HCT116 (cell line): ENCODE data around the gene DTX3L. TPM values are rescaled to one million over a fixed set of nuclear protein-coding genes. Genes with fewer than 3 reads are reported as not detected.

Experiments used
- ATAC-seq: fragments of 200-7000 bp; cut with Tn5 transposase; 2 replicates; pipeline ENCODE4 v1.9.1; 2020; ENCODE audit warnings: mild to moderate bottlenecking, moderate library complexity
- BruUV-seq: library from RNA; stranded (reverse); fragments of 400-500 nt; replicated peaks from 2 replicates; lab custom pipeline; 2021; lab: Mats Ljungman, UMichigan
- CTCF ChIA-PET: fragments of 300-600 bp; sonication (Branson Sonifier 250); formaldehyde crosslinking; loops from one replicate; lab custom pipeline; 2021; ENCODE audit warnings: antibody characterized with exemption; lab: Charles Lee
- POLR2A ChIA-PET: fragments of 300-600, 350-600 bp; sonication (Branson Sonifier 250); formaldehyde crosslinking; loops from one replicate; lab custom pipeline; 2021; ENCODE audit warnings: antibody characterized with exemption; lab: Charles Lee
- RAD21 ChIA-PET, 2 experiments: fragments of 300-600 bp; sonication (Branson Sonifier 250); formaldehyde crosslinking; loops; one replicate each; lab custom pipeline; 2023; ENCODE audit warnings: low total read pairs in 2 of 2; ENCODE audit not compliant: uncharacterized antibody in 2 of 2, unreplicated experiment in 2 of 2, low non-redundant PET in 1 of 2; lab: Charles Lee
- DNase-seq: peaks from one replicate; pipeline ENCODE4 v3.0.0-alpha.2; 2010; ENCODE audit warnings: low read depth, low spot score
- H2AFZ ChIP-seq: fragments of 200-600 bp; shearing (Covaris generic), sonication (generic); 2 replicates; pipeline ENCODE4 v1.6.1; 2017; ENCODE audit warnings: low read depth, mixed run types, mixed read lengths, antibody characterized with exemption, low read length; ENCODE audit not compliant: poor library complexity, severe bottlenecking
- H3K27ac ChIP-seq: 2 replicates; pipeline ENCODE4 v1.5.1; 2012; ENCODE audit warnings: low read depth, low read length
- H3K27me3 ChIP-seq: fragments of 200-600 bp; sonication (generic); 2 replicates; pipeline ENCODE4 v1.6.1; 2016; ENCODE audit warnings: mixed run types, low read length, mixed read lengths; ENCODE audit not compliant: insufficient read depth
- H3K36me3 ChIP-seq, 2 experiments: fragments of 200-500 bp in 1 of 2; fragments of 200-600 bp in 1 of 2; sonication (Bioruptor generic) in 1 of 2; sonication (generic) in 1 of 2; 2 replicates each; pipeline versions ENCODE4 v1.5.1 to v1.6.1; 2014 to 2016; ENCODE audit warnings: low read length in 2 of 2, inconsistent platforms in 1 of 2, mixed read lengths in 1 of 2, mixed run types in 1 of 2; ENCODE audit not compliant: insufficient read depth in 2 of 2, control insufficient read depth in 1 of 2
- H3K4me1 ChIP-seq, 2 experiments: fragments of 200-600 bp in 1 of 2; sonication (generic) in 1 of 2; 2 replicates each; pipeline versions ENCODE4 v1.5.1 to v1.6.1; 2012 to 2017; ENCODE audit warnings: low read length in 2 of 2, inconsistent platforms in 1 of 2, mild to moderate bottlenecking in 1 of 2, mixed read lengths in 1 of 2, mixed run types in 1 of 2, moderate library complexity in 1 of 2; ENCODE audit not compliant: insufficient read depth in 2 of 2, control insufficient read depth in 1 of 2
- H3K4me2 ChIP-seq: fragments of 200-600 bp; sonication (generic); 2 replicates; pipeline ENCODE4 v1.6.1; 2017; ENCODE audit warnings: mixed run types, low read length, mixed read lengths
- H3K4me3 ChIP-seq, 2 experiments: fragments of 200-600 bp in 1 of 2; sonication (generic) in 1 of 2; replicated peaks in 1 of 2; 2 replicates each; pipeline ENCODE4 v1.5.1; 2011 to 2016; ENCODE audit warnings: low read length in 2 of 2, control low read depth in 1 of 2, low read depth in 1 of 2, mild to moderate bottlenecking in 1 of 2, mixed read lengths in 1 of 2, mixed run types in 1 of 2
- H3K79me2 ChIP-seq: fragments of 200-600 bp; sonication (generic); 2 replicates; pipeline ENCODE4 v1.6.1; 2017; ENCODE audit warnings: mild to moderate bottlenecking, mixed run types, low read length, moderate library complexity, mixed read lengths; ENCODE audit not compliant: insufficient read depth
- H3K9ac ChIP-seq: fragments of 200-600 bp; sonication (generic); 2 replicates; pipeline ENCODE4 v1.6.1; 2016; ENCODE audit warnings: low read length, mixed read lengths
- H3K9me2 ChIP-seq: fragments of 200-600 bp; sonication (generic), shearing (Covaris generic); 2 replicates; pipeline ENCODE4 v1.6.1; 2017; ENCODE audit warnings: mixed run types, mild to moderate bottlenecking, moderate library complexity; ENCODE audit not compliant: insufficient read depth
- H3K9me3 ChIP-seq, 2 experiments: fragments of 200-500 bp in 1 of 2; fragments of 200-600 bp in 1 of 2; sonication (Bioruptor generic) in 1 of 2; sonication (generic) in 1 of 2; 2 replicates each; pipeline ENCODE4 v1.6.1; 2014 to 2017; ENCODE audit warnings: low read length in 2 of 2, mixed read lengths in 2 of 2, inconsistent platforms in 1 of 2, low read depth in 1 of 2, mild to moderate bottlenecking in 1 of 2, mixed run types in 1 of 2, moderate library complexity in 1 of 2; ENCODE audit not compliant: control insufficient read depth in 1 of 2, insufficient read depth in 1 of 2
- H4K20me1 ChIP-seq: fragments of 200-600 bp; sonication (generic), shearing (Covaris generic); 2 replicates; pipeline ENCODE4 v1.6.1; 2017; ENCODE audit warnings: mixed run types, mild to moderate bottlenecking, moderate library complexity; ENCODE audit not compliant: insufficient read depth
- CEBPB ChIP-seq: IDR thresholded peaks from 2 replicates; pipeline ENCODE4 v1.6.1; 2012; ENCODE audit warnings: low read depth
- EGR1 ChIP-seq: IDR thresholded peaks from 2 replicates; pipeline ENCODE4 v1.6.1; 2012; ENCODE audit warnings: low read depth
- ELF1 ChIP-seq: IDR thresholded peaks from 2 replicates; pipeline ENCODE4 v1.6.1; 2012; ENCODE audit warnings: low read depth, borderline replicate concordance
- EZH2 ChIP-seq: fragments of 200-600 bp; sonication (generic); IDR thresholded peaks from 2 replicates; pipeline ENCODE4 v1.6.1; 2017; ENCODE audit warnings: antibody characterized with exemption, mixed run types
- FOSL1 ChIP-seq: IDR thresholded peaks from 2 replicates; pipeline ENCODE4 v1.6.1; 2012; ENCODE audit warnings: low read depth
- JUND ChIP-seq: IDR thresholded peaks from 2 replicates; pipeline ENCODE4 v1.6.1; 2012
- MAX ChIP-seq: IDR thresholded peaks from 2 replicates; pipeline ENCODE4 v1.6.1; 2012
- POLR2AphosphoS5 ChIP-seq: IDR thresholded peaks from 2 replicates; pipeline ENCODE4 v1.6.1; 2011; ENCODE audit warnings: mild to moderate bottlenecking, low read depth, low read length, moderate library complexity
- RAD21 ChIP-seq: IDR thresholded peaks from 2 replicates; pipeline ENCODE4 v1.6.1; 2012; ENCODE audit warnings: low read depth, mild to moderate bottlenecking
- SIN3A ChIP-seq: IDR thresholded peaks from 2 replicates; pipeline ENCODE4 v1.6.1; 2012; ENCODE audit warnings: low read depth
- SP1 ChIP-seq: IDR thresholded peaks from 2 replicates; pipeline ENCODE4 v1.6.1; 2012; ENCODE audit warnings: low read depth
- SRF ChIP-seq: IDR thresholded peaks from 2 replicates; pipeline ENCODE4 v1.6.1; 2012; ENCODE audit warnings: low read depth
- ZFX ChIP-seq: fragments of 450-650 bp; IDR thresholded peaks from 2 replicates; pipeline ENCODE4 v1.6.1; 2017
- ZNF274 ChIP-seq: fragments of 200-500 bp; sonication (Bioruptor generic); IDR thresholded peaks from 2 replicates; pipeline ENCODE4 v1.6.1; 2014; ENCODE audit warnings: mild to moderate bottlenecking, low read depth, low read length, inconsistent platforms
- intact Hi-C: fragments of 100-400 bp; cut with micrococcal nuclease; formaldehyde crosslinking; loops from 2 replicates; pipeline ENCODE4 v1.10.0; 2022
- total RNA-seq: library from RNA; stranded (reverse); gene quantifications from one replicate; pipeline ENCODE4 v1.2.1, GENCODE V29; 2021; ENCODE audit not compliant: unreplicated experiment
- TF ChIP-seq, protein P1 (sequence below): IDR thresholded peaks from 2 replicates; pipeline ENCODE4 v1.6.1; 2012; ENCODE audit warnings: low read depth

The DTX3L gene
- total RNA-seq, 1 experiment from 2014 or later, result 13.1 TPM

DNA sequence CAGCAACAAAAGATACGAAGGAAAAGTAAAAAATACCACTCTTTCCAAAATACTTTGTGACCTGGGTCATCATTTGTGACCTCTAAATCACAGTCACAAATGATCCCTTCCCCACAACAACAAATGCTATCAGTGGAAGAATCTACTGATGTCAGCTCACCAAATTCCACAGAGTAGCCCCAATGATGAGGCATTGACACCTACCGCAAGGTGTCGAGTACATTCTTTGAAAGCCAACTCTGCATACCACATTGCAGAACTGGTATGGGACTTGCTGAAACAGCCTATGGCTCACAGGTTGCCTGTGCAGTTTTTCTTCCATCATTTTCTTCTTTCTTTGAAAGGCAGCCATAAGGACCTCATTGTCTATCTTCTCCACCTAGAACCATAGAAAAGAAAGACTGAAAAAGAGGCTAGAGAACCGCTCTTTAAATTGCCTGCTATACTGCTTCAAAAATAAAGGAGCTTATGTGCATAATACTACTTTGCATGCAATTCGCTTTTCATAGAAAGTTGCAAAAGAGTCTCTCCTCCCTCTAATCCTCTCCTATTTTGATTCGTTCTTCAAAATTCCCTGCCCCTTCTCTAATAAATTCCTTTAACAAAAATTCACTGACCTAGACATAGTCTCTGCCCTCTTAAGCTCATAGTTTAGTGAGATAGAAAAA, 28.0 kb upstream of the DTX3L start:
- Histone ChIP-seq H3K36me3 (no peaks in the 10 kb centered on the region), H3K9ac (no peak overlapping the region), H3K4me2 (no peak overlapping the region), H3K27ac (no peak overlapping the region), H3K27me3 (no peaks in the 10 kb centered on the region), H4K20me1 (no peaks in the 10 kb centered on the region), H3K9me3 (no peaks in the 10 kb centered on the region), H3K9me2 (no peaks in the 10 kb centered on the region), H3K4me3 (no peak overlapping the region), H3K4me1 (peaks cover 12 to 15% of the 10 kb centered on the region in 2 experiments), H2AFZ (no peak overlapping the region), H3K79me2 (no peaks in the 10 kb centered on the region)
- no peak for TF ChIP-seq SIN3A
- no peak for TF ChIP-seq JUND
- TF ChIP-seq SRF, result no peak
- no peak for TF ChIP-seq POLR2AphosphoS5
- TF ChIP-seq, protein P1, sequence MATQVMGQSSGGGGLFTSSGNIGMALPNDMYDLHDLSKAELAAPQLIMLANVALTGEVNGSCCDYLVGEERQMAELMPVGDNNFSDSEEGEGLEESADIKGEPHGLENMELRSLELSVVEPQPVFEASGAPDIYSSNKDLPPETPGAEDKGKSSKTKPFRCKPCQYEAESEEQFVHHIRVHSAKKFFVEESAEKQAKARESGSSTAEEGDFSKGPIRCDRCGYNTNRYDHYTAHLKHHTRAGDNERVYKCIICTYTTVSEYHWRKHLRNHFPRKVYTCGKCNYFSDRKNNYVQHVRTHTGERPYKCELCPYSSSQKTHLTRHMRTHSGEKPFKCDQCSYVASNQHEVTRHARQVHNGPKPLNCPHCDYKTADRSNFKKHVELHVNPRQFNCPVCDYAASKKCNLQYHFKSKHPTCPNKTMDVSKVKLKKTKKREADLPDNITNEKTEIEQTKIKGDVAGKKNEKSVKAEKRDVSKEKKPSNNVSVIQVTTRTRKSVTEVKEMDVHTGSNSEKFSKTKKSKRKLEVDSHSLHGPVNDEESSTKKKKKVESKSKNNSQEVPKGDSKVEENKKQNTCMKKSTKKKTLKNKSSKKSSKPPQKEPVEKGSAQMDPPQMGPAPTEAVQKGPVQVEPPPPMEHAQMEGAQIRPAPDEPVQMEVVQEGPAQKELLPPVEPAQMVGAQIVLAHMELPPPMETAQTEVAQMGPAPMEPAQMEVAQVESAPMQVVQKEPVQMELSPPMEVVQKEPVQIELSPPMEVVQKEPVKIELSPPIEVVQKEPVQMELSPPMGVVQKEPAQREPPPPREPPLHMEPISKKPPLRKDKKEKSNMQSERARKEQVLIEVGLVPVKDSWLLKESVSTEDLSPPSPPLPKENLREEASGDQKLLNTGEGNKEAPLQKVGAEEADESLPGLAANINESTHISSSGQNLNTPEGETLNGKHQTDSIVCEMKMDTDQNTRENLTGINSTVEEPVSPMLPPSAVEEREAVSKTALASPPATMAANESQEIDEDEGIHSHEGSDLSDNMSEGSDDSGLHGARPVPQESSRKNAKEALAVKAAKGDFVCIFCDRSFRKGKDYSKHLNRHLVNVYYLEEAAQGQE, result no peak
- no peak for TF ChIP-seq SP1
- no peak for TF ChIP-seq ZFX
- no peak for TF ChIP-seq ZNF274
- no peak for TF ChIP-seq ELF1
- TF ChIP-seq MAX, result no peak
- no peak for TF ChIP-seq RAD21
- no peak for TF ChIP-seq FOSL1
- no peak for TF ChIP-seq EGR1
- no peak for TF ChIP-seq EZH2
- no peak for TF ChIP-seq CEBPB
- CTCF ChIA-PET, result no interaction called here
- RAD21 ChIA-PET, result no interaction called here
- no peak for ATAC-seq
- POLR2A ChIA-PET, result no interaction called here
- DNase-seq, result no peak
- intact Hi-C loops, result no loop called here
- BruUV-seq, result no TSS peak
